A172 (cell line): ENCODE measurements around the gene IL16. TPM values are rescaled to one million over a fixed set of nuclear protein-coding genes. Genes with fewer than 3 reads are reported as not detected.

ENCODE experiments used
- total RNA-seq: library from RNA; depleted of rRNA; stranded (reverse); fragments of >200 nt; shearing (Covaris generic); gene quantifications from 2 replicates; pipeline ENCODE4 v1.2.3, GENCODE V29; 2014; rRNA removed

Gene IL16
- total RNA-seq, 1 experiment from 2014 or later: not detected

Other genes starting within 250 kb of the IL16 start
- gene MESD, start 207.1 kb upstream of the IL16 start, total RNA-seq: 19.5 and 20.2 TPM in 2 replicates
- gene TLNRD1, start 196.0 kb upstream of the IL16 start, total RNA-seq: 9.4 and 11.8 TPM in 2 replicates
- gene CFAP161, start 62.6 kb upstream of the IL16 start, total RNA-seq: not detected in 2 replicates
- gene STARD5, start 127.3 kb downstream of the IL16 start, total RNA-seq: 0.86 and 1.7 TPM in 2 replicates
- not detected in 2 replicates for gene TMC3, start 177.3 kb downstream of the IL16 start, total RNA-seq